ENCODE measurements around the gene COBL. TPM values are rescaled to one million over a fixed set of nuclear protein-coding genes. Genes with fewer than 3 reads are reported as not detected.

The COBL gene
- total RNA-seq, 2 donors from 2014 or later: 1.4 to 1.6 TPM

- ATAC-seq (ENCODE audit: insufficient number of reproducible peaks, low FRiP score, low read depth) (no peak), DNase-seq (ENCODE audit: low spot score) (no peak)
- Histone ChIP-seq H3K9me3 (no peaks in the 10 kb centered on the region), H3K27ac (no peak overlapping the region), H3K4me1 (ENCODE audit: control insufficient read depth in 1 of 2, low read depth in 2 of 2) (no peaks in the 10 kb centered on the region), H3K27me3 (replicated peaks; ENCODE audit: insufficient read depth) (no peaks in the 10 kb centered on the region), H3K36me3 (no peaks in the 10 kb centered on the region), H3K4me3 (no peak overlapping the region)
- TF ChIP-seq CTCF (IDR thresholded peaks at IDR 0.05): no peak
Measured at GRCh38 chr7:51069411-51070083, 247.1 kb downstream of the COBL start.

GRCh38 chr7:51068401-51068800 lies 248.2 kb downstream of the COBL start:
- Histone ChIP-seq H3K36me3 (no peaks in the 10 kb centered on the region), H3K4me3 (no peak overlapping the region), H3K27me3 (replicated peaks; ENCODE audit: insufficient read depth) (no peaks in the 10 kb centered on the region), H3K4me1 (ENCODE audit: control insufficient read depth in 1 of 2, low read depth in 2 of 2) (no peaks in the 10 kb centered on the region), H3K27ac (no peak overlapping the region), H3K9me3 (no peaks in the 10 kb centered on the region)
- TF ChIP-seq CTCF (IDR thresholded peaks at IDR 0.05): no peak
- ATAC-seq (ENCODE audit: insufficient number of reproducible peaks, low FRiP score, low read depth) (no peak), DNase-seq (ENCODE audit: low spot score) (no peak)

DNA sequence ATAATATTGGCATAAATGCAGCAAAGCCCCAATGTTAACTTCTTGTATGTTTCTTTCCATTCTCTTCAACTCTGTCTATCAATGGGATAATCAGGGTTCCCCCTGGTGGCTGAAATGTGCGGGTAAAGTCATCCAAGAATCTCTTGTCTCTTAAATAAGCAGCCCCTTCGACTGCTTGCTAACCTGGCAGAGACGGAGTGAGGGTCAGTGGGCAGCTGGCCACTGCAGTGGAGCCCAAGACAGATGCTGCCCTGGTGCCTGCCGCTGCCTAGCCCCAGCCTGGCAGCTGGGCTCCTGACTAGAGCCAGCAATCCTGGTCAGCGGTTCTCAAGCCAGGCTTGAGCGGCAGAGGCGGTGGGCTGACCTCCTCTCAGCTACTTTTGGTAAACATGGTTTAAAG lies 248.9 kb downstream of the COBL start:
- Histone ChIP-seq H3K4me1 (ENCODE audit: control insufficient read depth in 1 of 2, low read depth in 2 of 2) (no peaks in the 10 kb centered on the region), H3K36me3 (no peaks in the 10 kb centered on the region), H3K9me3 (no peaks in the 10 kb centered on the region), H3K4me3 (peak overlapping the region; percentile 8), H3K27me3 (replicated peaks; ENCODE audit: insufficient read depth) (no peaks in the 10 kb centered on the region), H3K27ac (no peak overlapping the region)
- DNase-seq (ENCODE audit: low spot score): no peak
- ATAC-seq (ENCODE audit: insufficient number of reproducible peaks, low FRiP score, low read depth): no peak
- peak; percentile 71 for TF ChIP-seq CTCF (IDR thresholded peaks at IDR 0.05)

DNA sequence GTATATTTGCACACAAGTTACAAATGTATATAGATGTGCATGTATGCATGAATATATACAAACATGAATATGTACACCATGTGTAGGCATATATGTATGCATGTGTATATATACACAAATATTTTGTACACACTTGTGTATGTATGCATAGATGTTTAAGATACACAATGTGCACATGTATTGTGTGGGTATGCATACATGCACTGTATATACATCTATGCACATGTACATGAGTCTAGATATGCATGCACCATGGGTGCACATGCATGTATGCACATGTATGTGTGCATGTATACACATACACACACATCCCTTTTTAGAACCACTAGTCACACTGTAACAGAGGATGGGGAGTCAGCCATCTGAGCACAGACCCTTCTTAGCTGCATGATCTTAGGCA lies 249.4 kb downstream of the COBL start:
- Histone ChIP-seq H3K9me3 (no peaks in the 10 kb centered on the region), H3K4me1 (ENCODE audit: control insufficient read depth in 1 of 2, low read depth in 2 of 2) (no peaks in the 10 kb centered on the region), H3K4me3 (no peak overlapping the region), H3K27ac (no peak overlapping the region), H3K36me3 (no peaks in the 10 kb centered on the region), H3K27me3 (replicated peaks; ENCODE audit: insufficient read depth) (no peaks in the 10 kb centered on the region)
- ATAC-seq (ENCODE audit: insufficient number of reproducible peaks, low FRiP score, low read depth): no peak
- no peak for TF ChIP-seq CTCF (IDR thresholded peaks at IDR 0.05)
- DNase-seq (ENCODE audit: low spot score): no peak

DNA sequence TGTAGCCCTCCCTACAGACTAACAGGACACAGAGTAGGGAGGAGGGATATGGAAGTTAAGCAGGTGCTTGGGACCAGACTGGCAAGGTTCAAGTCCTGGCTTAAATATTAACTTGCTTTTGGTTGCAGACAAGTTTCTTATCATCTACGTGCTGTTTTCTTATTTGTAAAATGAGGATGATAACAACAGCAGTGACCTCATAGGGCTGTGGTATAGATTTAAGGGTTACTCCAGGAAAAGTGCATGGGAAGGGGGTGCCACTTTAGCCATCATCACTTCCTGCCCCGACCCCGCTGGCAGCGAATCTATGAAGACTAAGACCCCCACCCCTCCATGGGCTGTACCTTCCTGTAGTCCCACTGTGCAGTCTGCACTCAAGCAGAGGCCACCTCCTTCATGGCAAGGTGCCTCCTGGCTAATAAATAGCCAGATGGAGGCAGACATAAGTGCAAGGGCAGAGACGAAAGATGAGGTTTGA lies 250.2 kb downstream of the COBL start:
- no peaks in the 10 kb centered on the region for H3K4me1 ChIP-seq (ENCODE audit: control insufficient read depth in 1 of 2, low read depth in 2 of 2)
- H3K9me3 ChIP-seq: no peaks in the 10 kb centered on the region
- ATAC-seq (ENCODE audit: insufficient number of reproducible peaks, low FRiP score, low read depth) (no peak), DNase-seq (ENCODE audit: low spot score) (no peak)
- H3K27me3 ChIP-seq (replicated peaks; ENCODE audit: insufficient read depth): no peaks in the 10 kb centered on the region
- H3K4me3 ChIP-seq: no peak overlapping the region
- H3K27ac ChIP-seq: no peak overlapping the region
- TF ChIP-seq CTCF (IDR thresholded peaks at IDR 0.05): no peak
- H3K36me3 ChIP-seq: no peaks in the 10 kb centered on the region

All from thoracic aorta (tissue), 2 donors.